T-helper 17 cell (primary cell): ENCODE measurements around the gene ABITRAM. TPM values are rescaled to one million over a fixed set of nuclear protein-coding genes. Genes with fewer than 3 reads are reported as not detected.

ENCODE experiments used
- ATAC-seq: fragments of 150-1000 bp; cut with Tn5 transposase; 2 replicates; pipeline ENCODE4 v1.10.0; 2021; ENCODE audit warnings: mild to moderate bottlenecking, moderate library complexity
- DNase-seq, 3 donors: peaks; one replicate each; pipeline versions ENCODE4 v3.0.0 to v3.0.0-alpha.2; 2020 to 2021
- H3K9me3 ChIP-seq: one replicate; pipeline ENCODE4 v1.7.0; 2013; ENCODE audit warnings: low read length, mild to moderate bottlenecking; ENCODE audit not compliant: control insufficient read depth, poor library complexity, severe bottlenecking
- H3K27ac Mint-ChIP-seq: one replicate; pipeline ENCODE4 v1.8.0; 2022; ENCODE audit warnings: mild to moderate bottlenecking, moderate library complexity, mixed read lengths
- H3K27me3 Mint-ChIP-seq: one replicate; pipeline ENCODE4 v1.8.0; 2022; ENCODE audit warnings: mixed read lengths
- H3K36me3 Mint-ChIP-seq: one replicate; pipeline ENCODE4 v1.8.0; 2022; ENCODE audit warnings: low read depth, mixed read lengths
- H3K4me1 Mint-ChIP-seq: one replicate; pipeline ENCODE4 v1.8.0; 2022; ENCODE audit warnings: mild to moderate bottlenecking, mixed read lengths
- H3K4me3 Mint-ChIP-seq: one replicate; pipeline ENCODE4 v1.8.0; 2022; ENCODE audit warnings: mild to moderate bottlenecking, moderate library complexity, mixed read lengths
- total RNA-seq, 4 donors: library from RNA in 2 of 4; stranded (reverse) in 2 of 4; gene quantifications; one replicate each; pipeline ENCODE4 v1.2.3 and lab custom pipeline; 2022 to 2026

The ABITRAM gene
- total RNA-seq, 2 donors from 2014 or later: 10.5 to 11.1 TPM

GRCh38 chr9:108973895-108974294, 39.7 kb downstream of the ABITRAM start:
- no peaks in the 10 kb centered on the region for H3K27me3 Mint-ChIP-seq
- H3K4me1 Mint-ChIP-seq: no peaks in the 10 kb centered on the region
- peaks cover 3% of the 10 kb centered on the region for H3K36me3 Mint-ChIP-seq
- DNase-seq: no peak
- no peak overlapping the region for H3K4me3 Mint-ChIP-seq
- ATAC-seq: no peak
- no peak overlapping the region for H3K27ac Mint-ChIP-seq
- H3K9me3 ChIP-seq: no peaks in the 10 kb centered on the region

GRCh38 chr9:108978205-108978604, 44.0 kb downstream of the ABITRAM start:
- no peak for ATAC-seq
- H3K4me1 Mint-ChIP-seq: no peaks in the 10 kb centered on the region
- no peaks in the 10 kb centered on the region for H3K9me3 ChIP-seq
- peaks cover 3% of the 10 kb centered on the region for H3K36me3 Mint-ChIP-seq
- no peak overlapping the region for H3K4me3 Mint-ChIP-seq
- H3K27me3 Mint-ChIP-seq: no peaks in the 10 kb centered on the region
- DNase-seq: no peak
- peak overlapping the region; percentile 34 for H3K27ac Mint-ChIP-seq

DNA sequence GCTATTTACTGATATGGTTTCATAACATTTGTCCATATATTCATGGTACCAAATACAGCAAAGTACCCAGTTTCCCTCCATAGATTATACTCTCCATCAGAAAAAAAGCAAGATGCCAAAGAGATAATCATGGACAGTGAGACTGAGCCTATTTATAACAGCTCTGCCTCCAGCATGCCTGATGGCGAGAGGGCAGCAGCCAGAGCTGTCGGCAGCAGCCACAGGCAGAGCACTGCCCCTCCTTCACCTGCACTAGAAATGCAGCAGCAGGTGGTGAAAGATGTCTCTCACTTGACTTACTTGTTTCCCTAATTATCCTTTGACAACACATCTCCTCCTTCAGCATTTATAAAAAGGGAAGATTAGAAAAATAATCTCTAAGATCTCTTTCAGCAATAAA, 46.7 kb downstream of the ABITRAM start:
- DNase-seq (no peak), ATAC-seq (no peak)
- Mint-ChIP-seq H3K4me3 (no peak overlapping the region), H3K27me3 (no peaks in the 10 kb centered on the region), H3K4me1 (no peaks in the 10 kb centered on the region), H3K27ac (no peak overlapping the region), H3K36me3 (peaks cover 3% of the 10 kb centered on the region)
- no peaks in the 10 kb centered on the region for H3K9me3 ChIP-seq

DNA sequence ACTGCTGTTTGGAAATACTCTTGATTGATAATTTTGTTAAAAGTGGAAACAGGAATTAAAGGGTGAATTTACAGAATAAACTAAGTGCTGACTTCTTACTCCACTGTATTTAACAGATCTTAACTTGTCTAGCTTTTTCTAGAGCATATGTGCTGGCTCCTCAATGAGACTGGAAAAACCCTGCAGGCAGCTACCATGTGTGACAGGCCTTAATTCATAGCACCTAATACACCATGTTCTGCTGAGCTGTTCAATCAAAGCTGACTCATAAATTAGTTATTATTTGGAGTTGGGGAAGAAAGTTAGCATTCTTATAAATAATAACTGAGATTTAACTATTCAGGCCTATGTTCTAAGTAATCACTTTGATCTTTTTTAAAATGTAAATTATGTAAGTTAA, 49.7 kb downstream of the ABITRAM start:
- no peaks in the 10 kb centered on the region for H3K9me3 ChIP-seq
- ATAC-seq (no peak), DNase-seq (no peak)
- H3K4me3 Mint-ChIP-seq: no peak overlapping the region
- H3K27ac Mint-ChIP-seq: no peak overlapping the region
- H3K27me3 Mint-ChIP-seq: no peaks in the 10 kb centered on the region
- no peaks in the 10 kb centered on the region for H3K4me1 Mint-ChIP-seq
- no peaks in the 10 kb centered on the region for H3K36me3 Mint-ChIP-seq

Other genes with a start within 250 kb of the ABITRAM start
- under 1 TPM; 0.12 to 0.31 TPM for gene ACTL7B, start 78.4 kb upstream of the ABITRAM start, total RNA-seq
- gene ACTL7A, start 72.1 kb upstream of the ABITRAM start, total RNA-seq: not detected
- gene ELP1, start 276 bp upstream of the ABITRAM start, total RNA-seq: 10 to 100 TPM; 22.0 to 23.2 TPM
- 1 to 10 TPM; 3.1 to 9.6 TPM for gene CTNNAL1, start 79.1 kb downstream of the ABITRAM start, total RNA-seq
- gene TMEM245, start 185.5 kb downstream of the ABITRAM start, total RNA-seq: 10 to 100 TPM; 26.8 to 28.2 TPM
- not detected for gene FRRS1L, start 232.8 kb downstream of the ABITRAM start, total RNA-seq